Effector CD8-positive, alpha-beta T cell (primary cell): Measurements from ENCODE around the gene ATXN7L1.
"Not testable (repeated sequence)": the region's sequence is repeated elsewhere in the genome, so short reads cannot be mapped to it uniquely, and the experiment has no call there.

ENCODE experiments used
- DNase-seq: peaks from one replicate; lab custom pipeline; 2025; lab: John Stamatoyannopoulos, UW

Gene ATXN7L1

GRCh38 chr7:105857009-105857952 lies 19.1 kb downstream of the ATXN7L1 start:
- DNase-seq: no peak

GRCh38 chr7:105854498-105854897 lies 21.9 kb downstream of the ATXN7L1 start:
- no peak for DNase-seq

GRCh38 chr7:105853931-105854419 lies 22.4 kb downstream of the ATXN7L1 start:
- DNase-seq: no peak

- no peak for DNase-seq
Observed at GRCh38 chr7:105851064-105851463, 25.3 kb downstream of the ATXN7L1 start.

- no peak for DNase-seq
Observed at GRCh38 chr7:105849122-105849855, 27.1 kb downstream of the ATXN7L1 start.

- DNase-seq: no peak
Observed at GRCh38 chr7:105846404-105846803, 30.0 kb downstream of the ATXN7L1 start.

GRCh38 chr7:105844681-105845080 lies 31.7 kb downstream of the ATXN7L1 start:
- not testable (repeated sequence) for DNase-seq

- no peak for DNase-seq
Observed at GRCh38 chr7:105841866-105842265, 34.5 kb downstream of the ATXN7L1 start.

- DNase-seq: no peak
Observed at GRCh38 chr7:105840981-105841749, 35.2 kb downstream of the ATXN7L1 start.

GRCh38 chr7:105839266-105839665 lies 37.1 kb downstream of the ATXN7L1 start:
- no peak for DNase-seq

GRCh38 chr7:105838627-105839231 lies 37.7 kb downstream of the ATXN7L1 start:
- no peak for DNase-seq

GRCh38 chr7:105837765-105838626 lies 38.4 kb downstream of the ATXN7L1 start:
- DNase-seq: no peak

- no peak for DNase-seq
Observed at GRCh38 chr7:105835441-105835840, 41.0 kb downstream of the ATXN7L1 start.

GRCh38 chr7:105831824-105832535 lies 44.4 kb downstream of the ATXN7L1 start:
- no peak for DNase-seq

GRCh38 chr7:105831302-105831620 lies 45.1 kb downstream of the ATXN7L1 start:
- DNase-seq: no peak

GRCh38 chr7:105830405-105831301 lies 45.7 kb downstream of the ATXN7L1 start:
- DNase-seq: no peak

GRCh38 chr7:105829681-105830322 lies 46.6 kb downstream of the ATXN7L1 start:
- DNase-seq: no peak

GRCh38 chr7:105828141-105828540 lies 48.3 kb downstream of the ATXN7L1 start:
- DNase-seq: no peak
